ENCODE measurements around the gene SOAT2.
"Not testable (repeated sequence)": the region's sequence is repeated elsewhere in the genome, so short reads cannot be mapped to it uniquely, and the experiment has no call there.

The SOAT2 gene

DNA sequence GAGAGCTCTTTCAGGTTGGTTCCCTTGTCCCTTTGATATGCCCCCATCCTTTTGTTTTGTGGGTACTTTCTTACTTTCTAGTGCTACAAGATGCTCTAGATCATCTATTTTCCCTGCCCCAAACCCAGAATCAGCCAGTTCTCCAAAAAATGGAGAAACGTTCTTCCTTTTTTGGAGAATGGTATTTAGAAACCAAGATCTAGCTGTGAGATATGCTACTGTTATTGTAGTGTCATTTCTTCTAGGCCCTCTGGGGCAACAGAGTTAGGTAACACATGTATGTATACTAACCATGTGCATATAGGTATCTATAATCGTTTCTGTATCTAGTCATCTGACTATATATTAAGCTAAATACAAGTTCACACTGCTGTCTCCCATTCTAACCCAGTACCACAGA lies 12.7 kb upstream of the SOAT2 start:
- no peak overlapping the region for H3K4me3 ChIP-seq (ENCODE audit: low read depth, low read length)
- DNase-seq (ENCODE audit: low read depth): no peak
- TF ChIP-seq, protein P1, sequence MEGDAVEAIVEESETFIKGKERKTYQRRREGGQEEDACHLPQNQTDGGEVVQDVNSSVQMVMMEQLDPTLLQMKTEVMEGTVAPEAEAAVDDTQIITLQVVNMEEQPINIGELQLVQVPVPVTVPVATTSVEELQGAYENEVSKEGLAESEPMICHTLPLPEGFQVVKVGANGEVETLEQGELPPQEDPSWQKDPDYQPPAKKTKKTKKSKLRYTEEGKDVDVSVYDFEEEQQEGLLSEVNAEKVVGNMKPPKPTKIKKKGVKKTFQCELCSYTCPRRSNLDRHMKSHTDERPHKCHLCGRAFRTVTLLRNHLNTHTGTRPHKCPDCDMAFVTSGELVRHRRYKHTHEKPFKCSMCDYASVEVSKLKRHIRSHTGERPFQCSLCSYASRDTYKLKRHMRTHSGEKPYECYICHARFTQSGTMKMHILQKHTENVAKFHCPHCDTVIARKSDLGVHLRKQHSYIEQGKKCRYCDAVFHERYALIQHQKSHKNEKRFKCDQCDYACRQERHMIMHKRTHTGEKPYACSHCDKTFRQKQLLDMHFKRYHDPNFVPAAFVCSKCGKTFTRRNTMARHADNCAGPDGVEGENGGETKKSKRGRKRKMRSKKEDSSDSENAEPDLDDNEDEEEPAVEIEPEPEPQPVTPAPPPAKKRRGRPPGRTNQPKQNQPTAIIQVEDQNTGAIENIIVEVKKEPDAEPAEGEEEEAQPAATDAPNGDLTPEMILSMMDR (conservative IDR thresholded peaks at IDR 0.05; ENCODE audit: low read depth, low read length): no peak

DNA sequence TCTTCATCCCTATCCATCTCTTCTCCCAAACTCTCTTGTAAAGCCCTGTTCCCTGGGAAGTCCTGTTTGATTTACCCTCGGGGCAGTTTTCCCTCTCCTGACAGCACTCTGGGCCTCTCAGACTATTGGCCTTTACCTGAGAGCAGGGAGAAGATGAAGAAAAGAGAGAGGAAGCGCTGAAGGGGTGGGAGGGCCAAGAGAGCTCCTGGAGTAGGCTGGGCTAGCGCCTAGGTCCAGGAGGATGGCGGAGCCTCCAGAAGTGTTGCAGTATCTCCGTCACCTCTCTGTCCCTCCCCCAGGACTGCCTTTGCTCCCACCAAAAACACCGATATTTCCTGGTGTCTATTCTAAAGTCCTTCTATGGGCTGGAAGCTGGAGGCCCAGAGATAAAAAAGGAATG lies 11.5 kb upstream of the SOAT2 start:
- TF ChIP-seq, protein P1 (conservative IDR thresholded peaks at IDR 0.05; ENCODE audit: low read depth, low read length): no peak
- DNase-seq (ENCODE audit: low read depth): no peak
- no peak overlapping the region for H3K4me3 ChIP-seq (ENCODE audit: low read depth, low read length)

DNA sequence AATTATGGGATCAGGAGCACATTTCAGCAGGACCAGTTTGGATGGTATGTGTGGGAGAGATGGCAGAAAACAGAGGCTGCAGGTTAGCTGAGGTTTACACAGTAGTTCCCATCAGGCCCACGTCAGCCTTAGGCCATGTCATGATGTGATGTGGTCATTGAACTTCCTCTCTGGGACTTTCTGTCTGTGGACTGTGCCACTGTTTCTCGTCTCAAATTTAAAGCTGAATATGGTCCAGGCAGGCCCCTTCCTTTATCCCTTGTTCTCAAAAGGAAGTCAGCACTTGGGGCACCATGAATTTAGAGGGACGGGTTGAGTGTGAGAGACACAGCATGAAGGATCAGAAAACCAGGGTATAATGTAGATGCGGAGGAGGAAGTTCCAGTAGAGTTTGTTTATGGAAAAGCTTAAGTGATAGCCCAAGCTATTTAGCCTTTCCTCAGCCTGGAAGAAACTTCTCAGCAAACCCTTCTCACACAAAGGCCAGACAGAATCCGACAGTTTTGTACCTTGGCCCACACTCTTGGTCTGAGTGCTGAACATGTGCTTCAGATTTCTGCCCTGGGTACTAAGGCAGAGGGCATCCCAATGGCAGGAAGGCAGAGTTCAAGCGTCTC lies 9.4 kb upstream of the SOAT2 start:
- DNase-seq (ENCODE audit: low read depth): no peak
- TF ChIP-seq, protein P1 (conservative IDR thresholded peaks at IDR 0.05; ENCODE audit: low read depth, low read length): no peak
- H3K4me3 ChIP-seq (ENCODE audit: low read depth, low read length): no peak overlapping the region

DNA sequence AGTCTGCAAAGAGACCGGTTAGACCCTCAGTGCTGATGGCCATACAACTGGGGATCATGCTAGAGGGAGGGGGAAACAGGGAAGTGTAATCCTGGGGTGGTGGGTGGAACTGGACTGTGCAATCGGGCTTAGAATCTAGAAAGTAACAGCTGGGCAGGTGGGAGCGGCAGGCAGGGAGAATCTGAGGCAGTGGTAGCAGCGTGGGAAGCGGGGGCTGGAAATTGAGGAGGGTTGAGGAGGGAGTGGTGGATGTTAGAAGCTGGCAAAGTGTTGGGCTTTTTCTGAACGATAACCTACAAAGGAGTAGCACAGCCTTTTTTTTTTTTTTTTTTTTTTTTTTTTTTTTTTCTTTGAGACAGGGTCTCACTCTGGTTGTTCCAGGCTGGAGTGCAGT lies 8.9 kb upstream of the SOAT2 start:
- no peak overlapping the region for H3K4me3 ChIP-seq (ENCODE audit: low read depth, low read length)
- TF ChIP-seq, protein P1 (conservative IDR thresholded peaks at IDR 0.05; ENCODE audit: low read depth, low read length): no peak
- DNase-seq (ENCODE audit: low read depth): no peak

DNA sequence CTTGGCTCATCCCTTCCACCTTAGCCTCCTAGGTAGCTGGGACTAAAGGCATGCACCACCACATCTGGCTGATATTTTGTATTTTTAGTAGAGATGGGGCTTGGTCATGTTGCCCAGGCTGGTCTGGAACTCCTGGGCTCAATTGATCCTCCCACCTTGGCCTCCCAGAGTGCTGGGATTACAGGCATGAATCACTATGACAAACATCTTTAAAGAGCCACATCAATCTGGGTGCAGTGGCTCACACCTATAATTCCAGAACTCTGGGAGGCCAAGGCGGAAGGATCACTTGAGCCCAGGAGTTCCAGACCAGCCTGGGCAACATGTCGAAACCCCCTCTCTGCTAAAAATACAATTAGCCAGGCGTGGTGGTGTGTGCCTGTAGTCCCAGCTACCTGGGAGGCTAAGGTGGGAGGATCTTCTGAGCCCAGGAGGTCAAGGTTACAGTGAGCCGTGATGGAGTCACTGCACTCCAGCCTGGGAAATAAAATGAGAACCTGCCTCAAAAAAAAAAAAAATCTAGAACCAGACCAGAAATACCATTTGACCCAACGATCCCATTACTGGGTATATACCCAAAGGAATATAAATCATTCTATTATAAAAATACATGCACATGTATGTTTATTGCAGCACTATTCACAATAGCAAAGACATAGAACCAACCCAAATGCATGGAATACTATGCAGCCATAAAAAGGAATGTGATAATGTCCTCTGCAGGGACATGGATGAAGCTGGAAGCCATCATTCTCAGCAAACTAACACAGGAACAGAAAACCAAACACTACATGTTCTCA lies 8.3 kb upstream of the SOAT2 start:
- H3K4me3 ChIP-seq (ENCODE audit: low read depth, low read length); DNase-seq (ENCODE audit: low read depth): not testable (repeated sequence)

DNA sequence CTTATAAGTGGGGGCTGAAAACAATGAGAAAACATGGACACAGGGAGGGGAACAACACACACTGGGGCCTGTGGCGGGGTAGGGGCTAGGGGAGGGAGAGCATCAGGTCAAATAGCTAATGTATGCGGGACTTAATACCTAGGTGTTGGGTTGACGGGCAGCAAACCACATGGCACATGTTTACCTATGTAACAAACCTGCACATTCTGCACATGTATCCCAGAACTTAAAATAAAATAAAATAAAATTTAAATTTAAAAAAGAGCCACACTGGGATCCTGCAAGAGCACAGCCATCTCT lies 7.7 kb upstream of the SOAT2 start:
- DNase-seq (ENCODE audit: low read depth); H3K4me3 ChIP-seq (ENCODE audit: low read depth, low read length): not testable (repeated sequence)

DNA sequence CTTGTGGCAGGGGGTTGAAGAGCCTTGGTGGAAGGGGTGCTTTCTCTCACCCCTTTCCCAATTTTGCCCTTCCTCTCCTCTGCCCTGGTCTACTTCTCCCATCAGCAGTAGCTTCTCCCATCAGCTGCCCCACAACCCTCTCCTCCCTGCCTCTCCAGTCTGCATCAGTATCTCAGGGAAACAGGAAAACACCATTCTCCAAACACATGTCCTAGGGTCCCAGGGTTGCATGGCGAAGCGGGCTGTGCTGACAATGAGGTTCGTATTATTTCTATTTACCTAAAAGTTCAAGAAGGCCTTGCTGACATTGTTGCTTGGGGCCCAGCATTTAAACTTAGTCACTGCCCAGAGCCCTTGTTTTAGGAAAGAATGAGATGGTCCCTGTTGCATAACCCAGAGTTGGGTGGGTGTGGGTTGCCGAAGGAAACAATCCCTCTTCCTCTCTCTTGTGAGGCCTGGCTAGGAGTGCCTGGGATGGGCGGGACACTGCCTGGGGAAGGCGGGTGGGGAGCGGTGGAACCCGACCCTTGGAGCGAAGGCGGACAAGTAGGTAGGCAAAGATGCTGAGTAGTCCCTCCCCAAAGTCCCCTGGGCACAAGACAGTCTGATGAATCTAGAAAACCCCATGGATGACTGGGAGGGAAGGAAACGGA lies 7.1 kb upstream of the SOAT2 start:
- TF ChIP-seq, protein P1 (conservative IDR thresholded peaks at IDR 0.05; ENCODE audit: low read depth, low read length): no peak
- H3K4me3 ChIP-seq (ENCODE audit: low read depth, low read length): no peak overlapping the region
- DNase-seq (ENCODE audit: low read depth): peak; percentile 25

DNA sequence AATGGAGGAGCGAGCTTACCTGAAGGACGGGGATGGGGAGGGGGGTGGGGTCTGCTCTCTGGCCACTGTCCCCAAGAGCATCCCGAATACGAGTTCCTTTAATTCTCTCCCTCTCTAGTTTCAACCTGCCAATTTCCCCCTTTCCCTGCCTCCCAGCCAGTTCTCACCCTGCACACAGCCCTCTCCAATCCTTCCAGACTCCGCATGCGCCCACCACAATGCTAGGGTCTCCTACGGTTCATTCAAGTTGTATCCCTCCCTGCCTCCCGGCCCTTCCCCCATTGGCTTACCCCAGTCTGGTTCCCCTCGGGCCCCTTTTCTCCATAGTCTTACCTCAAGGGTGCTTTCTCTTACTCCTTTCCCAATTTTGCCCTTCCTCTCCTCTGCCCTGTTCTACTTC lies 6.5 kb upstream of the SOAT2 start:
- DNase-seq (ENCODE audit: low read depth): no peak
- TF ChIP-seq, protein P1 (conservative IDR thresholded peaks at IDR 0.05; ENCODE audit: low read depth, low read length): no peak
- peak overlapping the region; percentile 72 for H3K4me3 ChIP-seq (ENCODE audit: low read depth, low read length)
